HG02588 (cell line): ENCODE data around the gene ACOT12.
"Not testable (repeated sequence)": the region's sequence is repeated elsewhere in the genome, so short reads cannot be mapped to it uniquely, and the experiment has no call there.

ENCODE experiments used
- ATAC-seq: cut with Tn5 transposase; IDR thresholded peaks from one replicate; pipeline ENCODE4 v1.9.1; 2021; ENCODE audit warnings: mild to moderate bottlenecking, moderate library complexity; ENCODE audit not compliant: unreplicated experiment

ACOT12 gene

DNA sequence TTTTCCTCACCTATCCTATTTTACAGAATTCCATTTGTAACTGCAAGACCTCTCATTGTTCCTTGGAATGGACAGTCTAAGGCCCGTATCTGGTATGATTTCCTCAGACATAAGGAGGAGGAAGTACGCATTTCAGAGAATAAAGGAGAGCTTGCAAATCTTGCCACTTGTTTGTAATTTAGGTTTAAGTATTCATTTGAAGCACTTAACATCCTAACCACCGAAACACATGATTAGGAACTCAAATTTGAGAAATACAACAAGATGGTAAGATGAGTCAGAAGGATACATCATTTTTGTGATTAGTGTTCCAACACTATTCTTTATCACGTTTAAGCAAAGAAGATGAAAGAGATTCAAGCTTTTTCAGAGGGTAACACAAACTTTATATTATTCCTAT, 96.4 kb downstream of the ACOT12 start:
- no peak for ATAC-seq

DNA sequence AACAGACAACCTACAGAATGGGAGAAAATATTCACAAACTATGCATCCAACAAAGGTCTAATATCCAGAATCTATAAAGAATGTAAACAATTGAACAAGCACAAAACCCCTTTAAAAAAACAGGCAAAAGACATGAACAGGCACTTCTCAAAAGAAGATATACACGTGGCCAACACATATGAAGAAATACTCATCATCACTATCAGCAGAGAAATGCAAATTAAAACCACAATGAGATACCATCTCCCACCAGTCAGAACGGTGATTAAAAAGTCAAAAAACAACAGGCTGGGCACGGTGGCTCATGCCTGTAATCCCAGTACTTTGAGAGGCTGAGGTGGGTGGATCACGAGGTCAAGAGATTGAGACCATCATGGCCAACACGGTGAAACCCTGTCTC, 99.9 kb downstream of the ACOT12 start:
- ATAC-seq, result not testable (repeated sequence)

DNA sequence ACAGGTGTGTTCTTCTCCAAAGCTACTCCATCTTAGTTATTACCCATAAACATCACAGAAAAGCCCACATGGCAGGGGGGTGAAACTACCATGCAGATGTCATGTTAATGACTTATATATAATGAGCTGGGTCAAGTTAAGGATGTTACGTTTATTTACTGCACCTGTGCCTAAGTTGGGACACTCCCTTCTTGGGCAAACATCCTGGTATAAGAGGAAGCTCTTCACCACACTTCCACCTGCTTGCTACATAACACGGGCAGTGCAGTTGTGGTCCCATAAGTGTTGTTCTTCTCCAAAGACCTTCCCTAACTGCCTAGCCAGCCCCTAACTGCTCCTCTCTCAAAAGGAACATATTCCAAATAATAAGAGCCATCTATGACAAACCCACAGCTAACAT, 101.8 kb downstream of the ACOT12 start:
- no peak for ATAC-seq

DNA sequence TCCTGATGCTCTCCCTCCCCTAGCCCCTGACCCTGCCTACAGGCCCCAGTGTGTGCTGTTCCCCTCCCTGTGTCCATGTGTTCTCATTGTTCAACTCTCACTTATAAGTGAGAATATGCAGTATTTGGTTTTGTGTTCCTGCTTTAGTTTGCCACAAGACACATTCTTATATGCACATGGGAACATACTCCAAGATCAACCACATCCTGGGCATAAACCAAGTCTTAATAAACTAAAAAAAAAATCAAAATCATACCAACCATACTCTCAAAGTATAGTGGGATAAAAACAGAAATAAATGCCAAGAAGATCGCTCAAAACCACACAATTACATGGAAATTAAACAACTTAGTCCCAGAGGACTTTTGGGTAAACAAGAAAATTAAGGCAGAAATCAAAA, 103.8 kb downstream of the ACOT12 start:
- no peak for ATAC-seq

DNA sequence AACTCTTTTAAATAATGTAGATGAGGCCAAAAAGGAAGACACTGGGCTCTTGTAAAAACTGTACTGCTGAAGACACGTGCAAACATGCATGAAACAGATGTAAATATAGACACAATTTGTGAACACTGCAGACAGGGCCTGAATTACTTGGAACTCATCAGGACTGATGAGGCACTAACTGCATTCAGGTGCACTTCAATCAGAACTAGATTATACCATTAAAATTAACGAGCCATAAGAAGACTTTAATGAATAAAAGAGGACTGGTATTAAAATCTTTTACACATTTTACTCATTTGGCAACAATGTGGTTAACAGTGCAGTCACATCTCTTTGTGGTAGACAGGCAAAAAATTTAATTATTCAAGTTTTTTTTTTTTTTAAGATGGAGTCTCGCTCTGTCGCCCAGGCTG, 105.9 kb downstream of the ACOT12 start:
- no peak for ATAC-seq

DNA sequence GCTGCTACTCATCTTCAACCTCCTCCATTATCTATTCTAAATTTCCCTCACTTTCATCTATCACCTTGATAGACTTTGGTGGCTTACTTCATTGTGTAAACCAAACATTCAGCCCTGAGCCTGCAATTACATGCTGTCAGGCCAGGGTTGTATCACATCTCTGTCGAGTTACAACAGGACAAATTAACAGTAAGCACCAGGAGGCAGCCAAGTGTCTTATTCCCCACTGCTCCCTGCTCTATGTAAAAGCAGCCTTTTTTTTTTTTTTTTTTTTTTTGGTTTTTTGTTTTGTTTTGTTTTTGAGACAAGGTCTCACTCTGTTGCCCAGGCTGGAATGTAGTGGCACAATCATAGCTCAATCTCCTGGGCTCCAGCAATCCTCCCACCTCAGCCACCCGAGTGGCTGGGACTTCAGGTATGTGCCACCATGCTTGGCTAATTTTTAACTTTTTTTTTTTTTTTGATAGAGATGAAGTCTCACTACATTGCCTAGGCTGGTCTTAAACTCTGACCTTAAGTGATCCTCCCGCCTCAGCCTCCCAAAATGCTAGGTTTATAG, 107.8 kb downstream of the ACOT12 start:
- no peak for ATAC-seq

DNA sequence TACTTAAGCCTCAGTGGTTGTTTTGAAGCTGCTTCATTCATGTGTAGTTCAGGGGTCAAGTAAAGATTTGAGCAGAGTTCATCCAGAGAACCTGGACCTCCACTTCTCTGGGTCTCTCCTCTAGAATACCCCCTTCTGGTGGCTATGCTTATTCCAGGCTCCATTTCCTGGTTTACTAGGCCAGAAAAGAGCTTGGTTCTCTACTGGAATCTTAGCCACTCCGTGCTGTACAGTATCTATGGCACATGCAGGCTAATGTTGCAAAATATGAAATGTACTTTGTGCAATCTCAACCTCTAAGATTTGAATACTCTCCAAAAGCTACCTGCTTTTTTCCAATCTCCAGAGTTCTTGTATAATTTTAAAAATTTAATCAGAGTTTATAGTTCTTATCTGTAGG, 110.0 kb downstream of the ACOT12 start:
- no peak for ATAC-seq
